Left ventricle myocardium inferior (tissue), 1 donor: ENCODE results near the gene GAS2L1. TPM values are rescaled to one million over a fixed set of nuclear protein-coding genes. Genes with fewer than 3 reads are reported as not detected.
A peak's percentile ranks its signal among the peaks of the same experiment; 100 is the strongest.

ENCODE experiments used
- DNase-seq: peaks from one replicate; pipeline ENCODE4 v3.0.0-alpha.2; 2020
- H3K27ac ChIP-seq: fragments of 200-600 bp; replicated peaks from 2 replicates; pipeline ENCODE4 v1.8.0; 2021
- H3K27me3 ChIP-seq: fragments of 200-600 bp; 2 replicates; pipeline ENCODE4 v1.8.0; 2021; ENCODE audit warnings: low read depth
- H3K36me3 ChIP-seq: fragments of 200-600 bp; 2 replicates; pipeline ENCODE4 v1.8.0; 2021
- H3K4me1 ChIP-seq: fragments of 200-600 bp; 2 replicates; pipeline ENCODE4 v1.8.0; 2021
- H3K4me3 ChIP-seq: fragments of 200-600 bp; 2 replicates; pipeline ENCODE4 v1.8.0; 2021; ENCODE audit warnings: mild to moderate bottlenecking, moderate library complexity
- H3K9me3 ChIP-seq: fragments of 200-600 bp; replicated peaks from 2 replicates; pipeline ENCODE4 v1.8.0; 2021
- intact Hi-C: fragments of 100-400 bp; cut with micrococcal nuclease; formaldehyde crosslinking; loops from one replicate; pipeline ENCODE4 v1.11.0; 2022
- total RNA-seq: library from RNA; stranded (reverse); fragmentation: NEBNext Ultra II Directional; extraction: Animal tissue kit (Norgen Biotek cat#: 25700); gene quantifications from one replicate; pipeline ENCODE4 v1.2.1, GENCODE V29; 2021
- TF ChIP-seq, protein P1 (sequence below): fragments of 200-600 bp; IDR thresholded peaks from 2 replicates; pipeline ENCODE4 v1.8.0; 2021; ENCODE audit warnings: antibody characterized with exemption, mild to moderate bottlenecking, borderline replicate concordance
- donor health status: DM: no; HTN: yes; CAD: no; lungs with severe emphysema.

Gene GAS2L1
- total RNA-seq, 1 donor from 2014 or later, result 22.4 TPM

- no peaks in the 10 kb centered on the region for H3K9me3 ChIP-seq
- intact Hi-C loops, result no loop called here
- TF ChIP-seq, protein P1, sequence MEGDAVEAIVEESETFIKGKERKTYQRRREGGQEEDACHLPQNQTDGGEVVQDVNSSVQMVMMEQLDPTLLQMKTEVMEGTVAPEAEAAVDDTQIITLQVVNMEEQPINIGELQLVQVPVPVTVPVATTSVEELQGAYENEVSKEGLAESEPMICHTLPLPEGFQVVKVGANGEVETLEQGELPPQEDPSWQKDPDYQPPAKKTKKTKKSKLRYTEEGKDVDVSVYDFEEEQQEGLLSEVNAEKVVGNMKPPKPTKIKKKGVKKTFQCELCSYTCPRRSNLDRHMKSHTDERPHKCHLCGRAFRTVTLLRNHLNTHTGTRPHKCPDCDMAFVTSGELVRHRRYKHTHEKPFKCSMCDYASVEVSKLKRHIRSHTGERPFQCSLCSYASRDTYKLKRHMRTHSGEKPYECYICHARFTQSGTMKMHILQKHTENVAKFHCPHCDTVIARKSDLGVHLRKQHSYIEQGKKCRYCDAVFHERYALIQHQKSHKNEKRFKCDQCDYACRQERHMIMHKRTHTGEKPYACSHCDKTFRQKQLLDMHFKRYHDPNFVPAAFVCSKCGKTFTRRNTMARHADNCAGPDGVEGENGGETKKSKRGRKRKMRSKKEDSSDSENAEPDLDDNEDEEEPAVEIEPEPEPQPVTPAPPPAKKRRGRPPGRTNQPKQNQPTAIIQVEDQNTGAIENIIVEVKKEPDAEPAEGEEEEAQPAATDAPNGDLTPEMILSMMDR, result no peak
- DNase-seq, result no peak
- no peaks in the 10 kb centered on the region for H3K27me3 ChIP-seq
- H3K27ac ChIP-seq, result peak overlapping the region; percentile 100
- peaks cover 24% of the 10 kb centered on the region for H3K36me3 ChIP-seq
- peaks cover 68% of the 10 kb centered on the region for H3K4me1 ChIP-seq
- peak overlapping the region; percentile 95 for H3K4me3 ChIP-seq
Measured at GRCh38 chr22:29267462-29267857, 39.0 kb upstream of the GAS2L1 start.

GRCh38 chr22:29267858-29268510 is 38.5 kb upstream of the GAS2L1 start, which contains the start of the genes EWSR1 and RHBDD3:
Gene EWSR1 (plus strand): TSS chr22:29268268. CDS start chr22:29268337, 69 bp downstream.
Gene RHBDD3 (minus strand): TSS chr22:29267981. CDS start chr22:29265626, 2,355 bp downstream.
- H3K9me3 ChIP-seq, result no peaks in the 10 kb centered on the region
- peak within 1 kb of the TSS; percentile 100 for H3K27ac ChIP-seq
- peaks cover 73% of the 10 kb centered on the region for H3K4me1 ChIP-seq
- TF ChIP-seq, protein P1, result peak; percentile 10
- intact Hi-C loops, result no loop called here
- no peaks in the 10 kb centered on the region for H3K27me3 ChIP-seq
- peak within 1 kb of the TSS; percentile 95 for H3K4me3 ChIP-seq
- peak; percentile 95 for DNase-seq
- H3K36me3 ChIP-seq, result peaks cover 29% of the 10 kb centered on the region

GRCh38 chr22:29268511-29269229 is 37.8 kb upstream of the GAS2L1 start:
- Histone ChIP-seq H3K4me1 (peaks cover 80% of the 10 kb centered on the region), H3K27ac (peak overlapping the region; percentile 100), H3K36me3 (peaks cover 36% of the 10 kb centered on the region), H3K4me3 (peak overlapping the region; percentile 95), H3K27me3 (no peaks in the 10 kb centered on the region), H3K9me3 (no peaks in the 10 kb centered on the region)
- peak; percentile 74 for DNase-seq
- TF ChIP-seq, protein P1, result no peak
- intact Hi-C loops, result no loop called here

DNA sequence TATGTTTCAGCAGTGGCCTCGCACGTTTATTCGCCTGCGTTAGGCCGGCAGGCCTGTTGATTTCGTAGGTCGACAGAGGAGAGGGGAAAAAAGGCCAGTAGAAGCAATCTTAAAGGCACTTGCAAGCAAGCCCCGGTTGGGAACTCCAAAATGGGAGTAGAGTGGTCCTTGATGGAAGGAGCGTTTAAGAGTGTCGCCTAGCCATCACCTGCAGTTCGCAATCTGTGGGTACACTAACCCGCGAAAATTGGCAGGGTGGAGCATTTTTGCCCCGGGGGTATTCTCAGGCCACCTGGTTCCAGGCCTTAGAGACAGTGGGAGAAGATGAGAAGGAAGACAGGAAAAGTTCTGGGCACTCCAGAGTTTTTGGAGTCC is 37.2 kb upstream of the GAS2L1 start:
- no peak for DNase-seq
- intact Hi-C loops, result no loop called here
- Histone ChIP-seq H3K27ac (peak overlapping the region; percentile 100), H3K27me3 (no peaks in the 10 kb centered on the region), H3K4me1 (peaks cover 86% of the 10 kb centered on the region), H3K36me3 (peaks cover 36% of the 10 kb centered on the region), H3K4me3 (peak overlapping the region; percentile 95), H3K9me3 (no peaks in the 10 kb centered on the region)
- TF ChIP-seq, protein P1, result no peak

GRCh38 chr22:29269731-29270474 is 36.5 kb upstream of the GAS2L1 start:
- no peak for DNase-seq
- Histone ChIP-seq H3K27ac (peak overlapping the region; percentile 100), H3K9me3 (no peaks in the 10 kb centered on the region), H3K4me1 (peaks cover 92% of the 10 kb centered on the region), H3K4me3 (peak overlapping the region; percentile 95), H3K36me3 (peaks cover 36% of the 10 kb centered on the region), H3K27me3 (no peaks in the 10 kb centered on the region)
- intact Hi-C loops, result no loop called here
- TF ChIP-seq, protein P1, result no peak
